Measurements from ENCODE around the gene B3GLCT.

DNA sequence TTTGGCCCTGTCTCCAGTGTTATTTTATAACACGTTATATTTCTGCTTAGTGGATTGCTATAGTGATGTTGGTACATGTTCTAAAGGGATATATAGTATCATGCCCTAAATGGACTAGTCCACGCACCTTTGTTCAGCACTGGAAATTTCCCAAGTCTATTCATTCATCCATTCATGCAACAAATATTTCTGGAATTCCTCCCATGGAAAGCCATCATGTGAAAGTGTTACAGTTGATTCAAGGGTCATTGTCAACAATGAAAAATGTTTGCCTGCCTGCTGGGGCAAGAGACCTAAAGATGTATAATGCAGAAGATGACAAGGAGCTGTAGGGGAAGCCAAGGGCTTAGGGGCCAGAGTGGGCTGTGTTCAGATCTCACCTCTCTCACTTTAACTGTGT is 27.2 kb upstream of the B3GLCT start:
- TF ChIP-seq, protein P1, sequence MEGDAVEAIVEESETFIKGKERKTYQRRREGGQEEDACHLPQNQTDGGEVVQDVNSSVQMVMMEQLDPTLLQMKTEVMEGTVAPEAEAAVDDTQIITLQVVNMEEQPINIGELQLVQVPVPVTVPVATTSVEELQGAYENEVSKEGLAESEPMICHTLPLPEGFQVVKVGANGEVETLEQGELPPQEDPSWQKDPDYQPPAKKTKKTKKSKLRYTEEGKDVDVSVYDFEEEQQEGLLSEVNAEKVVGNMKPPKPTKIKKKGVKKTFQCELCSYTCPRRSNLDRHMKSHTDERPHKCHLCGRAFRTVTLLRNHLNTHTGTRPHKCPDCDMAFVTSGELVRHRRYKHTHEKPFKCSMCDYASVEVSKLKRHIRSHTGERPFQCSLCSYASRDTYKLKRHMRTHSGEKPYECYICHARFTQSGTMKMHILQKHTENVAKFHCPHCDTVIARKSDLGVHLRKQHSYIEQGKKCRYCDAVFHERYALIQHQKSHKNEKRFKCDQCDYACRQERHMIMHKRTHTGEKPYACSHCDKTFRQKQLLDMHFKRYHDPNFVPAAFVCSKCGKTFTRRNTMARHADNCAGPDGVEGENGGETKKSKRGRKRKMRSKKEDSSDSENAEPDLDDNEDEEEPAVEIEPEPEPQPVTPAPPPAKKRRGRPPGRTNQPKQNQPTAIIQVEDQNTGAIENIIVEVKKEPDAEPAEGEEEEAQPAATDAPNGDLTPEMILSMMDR (IDR thresholded peaks at IDR 0.05; ENCODE audit: poor library complexity, severe bottlenecking): no peak
- TF ChIP-seq TAF1 (IDR thresholded peaks at IDR 0.05; ENCODE audit: low read depth) (no peak), EZH2 (IDR thresholded peaks at IDR 0.05; ENCODE audit: borderline replicate concordance, insufficient read depth, low read length, poor library complexity, severe bottlenecking) (no peak), RAD21 (conservative IDR thresholded peaks at IDR 0.05) (no peak), POLR2AphosphoS5 (IDR thresholded peaks at IDR 0.05) (no peak), EP300 (conservative IDR thresholded peaks at IDR 0.05; ENCODE audit: poor library complexity, severe bottlenecking) (no peak), SMC3 (conservative IDR thresholded peaks at IDR 0.05; ENCODE audit: poor library complexity) (no peak), MXI1 (conservative IDR thresholded peaks at IDR 0.05; ENCODE audit: poor library complexity, severe bottlenecking) (no peak)
- TF ChIP-seq, protein P2, sequence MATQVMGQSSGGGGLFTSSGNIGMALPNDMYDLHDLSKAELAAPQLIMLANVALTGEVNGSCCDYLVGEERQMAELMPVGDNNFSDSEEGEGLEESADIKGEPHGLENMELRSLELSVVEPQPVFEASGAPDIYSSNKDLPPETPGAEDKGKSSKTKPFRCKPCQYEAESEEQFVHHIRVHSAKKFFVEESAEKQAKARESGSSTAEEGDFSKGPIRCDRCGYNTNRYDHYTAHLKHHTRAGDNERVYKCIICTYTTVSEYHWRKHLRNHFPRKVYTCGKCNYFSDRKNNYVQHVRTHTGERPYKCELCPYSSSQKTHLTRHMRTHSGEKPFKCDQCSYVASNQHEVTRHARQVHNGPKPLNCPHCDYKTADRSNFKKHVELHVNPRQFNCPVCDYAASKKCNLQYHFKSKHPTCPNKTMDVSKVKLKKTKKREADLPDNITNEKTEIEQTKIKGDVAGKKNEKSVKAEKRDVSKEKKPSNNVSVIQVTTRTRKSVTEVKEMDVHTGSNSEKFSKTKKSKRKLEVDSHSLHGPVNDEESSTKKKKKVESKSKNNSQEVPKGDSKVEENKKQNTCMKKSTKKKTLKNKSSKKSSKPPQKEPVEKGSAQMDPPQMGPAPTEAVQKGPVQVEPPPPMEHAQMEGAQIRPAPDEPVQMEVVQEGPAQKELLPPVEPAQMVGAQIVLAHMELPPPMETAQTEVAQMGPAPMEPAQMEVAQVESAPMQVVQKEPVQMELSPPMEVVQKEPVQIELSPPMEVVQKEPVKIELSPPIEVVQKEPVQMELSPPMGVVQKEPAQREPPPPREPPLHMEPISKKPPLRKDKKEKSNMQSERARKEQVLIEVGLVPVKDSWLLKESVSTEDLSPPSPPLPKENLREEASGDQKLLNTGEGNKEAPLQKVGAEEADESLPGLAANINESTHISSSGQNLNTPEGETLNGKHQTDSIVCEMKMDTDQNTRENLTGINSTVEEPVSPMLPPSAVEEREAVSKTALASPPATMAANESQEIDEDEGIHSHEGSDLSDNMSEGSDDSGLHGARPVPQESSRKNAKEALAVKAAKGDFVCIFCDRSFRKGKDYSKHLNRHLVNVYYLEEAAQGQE (IDR thresholded peaks at IDR 0.05; ENCODE audit: borderline replicate concordance): no peak
